Right atrium auricular region (tissue), 2 donors: Measurements from ENCODE around the gene IP6K2. TPM values are rescaled to one million over a fixed set of nuclear protein-coding genes. Genes with fewer than 3 reads are reported as not detected.

Experiments used
- DNase-seq: peaks from one replicate; pipeline ENCODE4 v3.0.0-alpha.2; 2019; ENCODE audit warnings: low spot score
- H3K27ac ChIP-seq, 2 donors: fragments of 200-600 bp; sonication (generic); 1 replicate in 1 of 2; 2 replicates in 1 of 2; pipeline ENCODE4 v1.5.1; 2016 to 2019
- H3K27me3 ChIP-seq, 2 donors: fragments of 200-600 bp; sonication (generic); one replicate each; pipeline versions ENCODE4 v1.5.1 to v1.6.0; 2017 to 2019
- H3K36me3 ChIP-seq: fragments of 200-600 bp; sonication (generic); one replicate; pipeline ENCODE4 v1.5.1; 2016
- H3K4me1 ChIP-seq, 2 donors: fragments of 200-600 bp; sonication (generic); one replicate each; pipeline versions ENCODE4 v1.5.1 to v1.6.0; 2017 to 2019
- H3K4me3 ChIP-seq, 2 donors: fragments of 200-600 bp; sonication (generic); 1 replicate in 1 of 2; 2 replicates in 1 of 2; pipeline ENCODE4 v1.5.1; 2017 to 2019; ENCODE audit warnings: mild to moderate bottlenecking in 1 of 2, moderate library complexity in 1 of 2
- H3K9me3 ChIP-seq, 2 donors: fragments of 200-600 bp; sonication (generic); one replicate each; pipeline ENCODE4 v1.5.1; 2019
- total RNA-seq, 2 donors: library from RNA; depleted of rRNA; stranded (reverse); fragments of >200 nt; gene quantifications; one replicate each; pipeline ENCODE4 v1.1.0, GENCODE V29; 2016
- TF ChIP-seq, protein P1 (sequence below), 2 donors: fragments of 200-600 bp; sonication (generic); IDR thresholded peaks; one replicate each; pipeline ENCODE4 v1.5.1; 2019; ENCODE audit warnings: antibody characterized with exemption in 2 of 2

IP6K2 gene
- total RNA-seq, 2 donors from 2014 or later, result 35.7 to 39.6 TPM

- Histone ChIP-seq H3K27ac (no peak overlapping the region), H3K9me3 (no peaks in the 10 kb centered on the region), H3K27me3 (no peaks in the 10 kb centered on the region), H3K36me3 (peaks cover 56% of the 10 kb centered on the region), H3K4me1 (peaks cover 0 to 27% of the 10 kb centered on the region in 2 donors), H3K4me3 (no peak overlapping the region)
- TF ChIP-seq, protein P1, sequence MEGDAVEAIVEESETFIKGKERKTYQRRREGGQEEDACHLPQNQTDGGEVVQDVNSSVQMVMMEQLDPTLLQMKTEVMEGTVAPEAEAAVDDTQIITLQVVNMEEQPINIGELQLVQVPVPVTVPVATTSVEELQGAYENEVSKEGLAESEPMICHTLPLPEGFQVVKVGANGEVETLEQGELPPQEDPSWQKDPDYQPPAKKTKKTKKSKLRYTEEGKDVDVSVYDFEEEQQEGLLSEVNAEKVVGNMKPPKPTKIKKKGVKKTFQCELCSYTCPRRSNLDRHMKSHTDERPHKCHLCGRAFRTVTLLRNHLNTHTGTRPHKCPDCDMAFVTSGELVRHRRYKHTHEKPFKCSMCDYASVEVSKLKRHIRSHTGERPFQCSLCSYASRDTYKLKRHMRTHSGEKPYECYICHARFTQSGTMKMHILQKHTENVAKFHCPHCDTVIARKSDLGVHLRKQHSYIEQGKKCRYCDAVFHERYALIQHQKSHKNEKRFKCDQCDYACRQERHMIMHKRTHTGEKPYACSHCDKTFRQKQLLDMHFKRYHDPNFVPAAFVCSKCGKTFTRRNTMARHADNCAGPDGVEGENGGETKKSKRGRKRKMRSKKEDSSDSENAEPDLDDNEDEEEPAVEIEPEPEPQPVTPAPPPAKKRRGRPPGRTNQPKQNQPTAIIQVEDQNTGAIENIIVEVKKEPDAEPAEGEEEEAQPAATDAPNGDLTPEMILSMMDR (IDR thresholded peaks at IDR 0.05), result no peak
- no peak for DNase-seq
These were observed 36.0 kb downstream of the IP6K2 start for GRCh38 chr3:48680811-48681540.

GRCh38 chr3:48679411-48680391 lies 37.3 kb downstream of the IP6K2 start:
- Histone ChIP-seq H3K4me3 (no peak overlapping the region), H3K27me3 (no peaks in the 10 kb centered on the region), H3K4me1 (peaks cover 0 to 20% of the 10 kb centered on the region in 2 donors), H3K36me3 (peaks cover 59% of the 10 kb centered on the region), H3K9me3 (no peaks in the 10 kb centered on the region), H3K27ac (no peak overlapping the region)
- no peak for DNase-seq
- TF ChIP-seq, protein P1 (IDR thresholded peaks at IDR 0.05), result no peak

DNA sequence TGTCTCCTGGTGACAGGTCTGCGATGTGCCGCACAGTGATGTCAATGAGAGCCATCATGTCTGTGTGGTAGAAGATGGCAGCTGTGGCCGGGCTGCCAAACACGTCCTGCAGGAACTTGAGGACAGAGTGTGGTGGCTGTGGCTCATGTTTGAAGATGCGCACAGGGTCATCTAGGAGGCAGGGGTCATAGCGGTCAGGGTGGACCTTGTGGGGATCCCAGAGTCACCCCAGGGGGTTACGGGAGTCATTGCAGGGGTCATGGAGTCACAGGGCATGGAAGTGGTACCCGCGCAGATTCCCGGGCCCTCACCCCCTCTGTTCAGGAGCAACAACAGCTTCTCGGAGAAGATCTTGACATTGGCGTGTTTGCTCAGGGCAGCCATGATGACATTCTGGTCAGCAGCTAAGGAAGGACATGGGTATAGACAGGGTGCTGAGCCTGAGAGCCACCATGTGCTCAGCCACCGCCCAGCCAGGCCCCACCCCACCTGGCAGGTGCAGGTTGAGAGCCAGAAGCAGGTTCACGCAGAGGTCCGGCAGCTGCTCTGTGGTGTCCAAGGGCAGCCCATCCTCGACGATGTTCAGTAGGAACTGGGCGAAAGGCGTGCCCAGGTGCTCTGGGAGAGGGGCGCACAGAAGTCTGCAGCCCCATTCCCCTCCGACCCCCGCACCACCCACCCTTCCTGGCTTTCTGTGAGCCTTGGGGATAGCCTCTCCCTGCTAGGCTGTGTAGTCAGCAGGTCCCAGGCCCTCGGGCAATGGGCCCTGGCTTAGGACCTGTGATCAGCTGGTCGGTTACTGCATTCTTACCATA lies 38.2 kb downstream of the IP6K2 start:
- no peak overlapping the region for H3K4me3 ChIP-seq
- no peaks in the 10 kb centered on the region for H3K9me3 ChIP-seq
- H3K4me1 ChIP-seq, result peaks cover 0 to 11% of the 10 kb centered on the region in 2 donors
- no peak overlapping the region for H3K27ac ChIP-seq
- DNase-seq, result no peak
- TF ChIP-seq, protein P1 (IDR thresholded peaks at IDR 0.05), result no peak
- H3K27me3 ChIP-seq, result no peaks in the 10 kb centered on the region
- H3K36me3 ChIP-seq, result peaks cover 68% of the 10 kb centered on the region

- H3K4me1 ChIP-seq, result peaks cover 0 to 3% of the 10 kb centered on the region in 2 donors
- H3K36me3 ChIP-seq, result peaks cover 70% of the 10 kb centered on the region
- no peak overlapping the region for H3K27ac ChIP-seq
- TF ChIP-seq, protein P1 (IDR thresholded peaks at IDR 0.05), result no peak
- no peak for DNase-seq
- H3K27me3 ChIP-seq, result no peaks in the 10 kb centered on the region
- H3K9me3 ChIP-seq, result no peaks in the 10 kb centered on the region
- H3K4me3 ChIP-seq, result no peak overlapping the region
These were observed 39.0 kb downstream of the IP6K2 start for GRCh38 chr3:48678056-48678455.

DNA sequence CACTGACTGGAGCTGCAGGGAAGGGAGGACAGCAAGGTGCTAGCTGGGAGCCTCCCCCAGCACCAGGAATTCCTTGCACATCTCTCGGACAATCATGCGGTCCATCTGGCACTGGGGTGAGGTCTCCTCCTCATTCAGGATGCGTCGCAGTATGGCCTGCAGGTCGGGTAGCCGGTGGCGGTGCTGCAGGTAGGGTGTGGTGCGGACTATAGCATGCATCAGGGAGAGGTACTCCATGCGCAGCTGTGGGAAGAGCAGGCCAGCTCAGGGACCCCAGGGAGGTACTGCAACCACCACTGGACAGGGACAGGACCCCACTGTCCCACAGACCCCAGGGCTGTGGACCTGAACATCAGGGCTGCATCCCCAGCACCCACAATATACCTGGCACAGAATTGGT lies 42.5 kb downstream of the IP6K2 start:
- DNase-seq, result no peak
- Histone ChIP-seq H3K4me1 (no peaks in the 10 kb centered on the region), H3K4me3 (no peak overlapping the region), H3K9me3 (no peaks in the 10 kb centered on the region), H3K27me3 (no peaks in the 10 kb centered on the region), H3K27ac (no peak overlapping the region), H3K36me3 (peaks cover 50% of the 10 kb centered on the region)
- TF ChIP-seq, protein P1 (IDR thresholded peaks at IDR 0.05), result no peak
